ENCODE data around the gene ARHGAP31. TPM values are rescaled to one million over a fixed set of nuclear protein-coding genes. Genes with fewer than 3 reads are reported as not detected.

ARHGAP31 gene
- total RNA-seq, 1 donor from 2014 or later, result 9.7 TPM

- no peaks in the 10 kb centered on the region for H3K4me1 Mint-ChIP-seq
- peaks cover 24% of the 10 kb centered on the region for H3K9me3 Mint-ChIP-seq
- DNase-seq (ENCODE audit: low spot score in 2 of 2, unreplicated experiment in 2 of 2), result no peak
- H3K27me3 Mint-ChIP-seq (ENCODE audit: low read depth), result no peaks in the 10 kb centered on the region
- no peak overlapping the region for H3K4me3 Mint-ChIP-seq
- no peak for TF ChIP-seq CTCF (IDR thresholded peaks at IDR 0.05; ENCODE audit: unreplicated experiment)
- no peak overlapping the region for H3K27ac Mint-ChIP-seq
- H3K36me3 Mint-ChIP-seq, result peaks cover 10% of the 10 kb centered on the region
Measured at GRCh38 chr3:119279584-119280243, 14.5 kb upstream of the ARHGAP31 start.

GRCh38 chr3:119288669-119289403, 5.3 kb upstream of the ARHGAP31 start:
- Mint-ChIP-seq H3K36me3 (peaks cover 14% of the 10 kb centered on the region), H3K4me1 (peaks cover 23% of the 10 kb centered on the region), H3K4me3 (no peak overlapping the region), H3K9me3 (peaks cover 46% of the 10 kb centered on the region), H3K27ac (no peak overlapping the region), H3K27me3 (ENCODE audit: low read depth) (no peaks in the 10 kb centered on the region)
- no peak for TF ChIP-seq CTCF (IDR thresholded peaks at IDR 0.05; ENCODE audit: unreplicated experiment)
- no peak for DNase-seq (ENCODE audit: low spot score in 2 of 2, unreplicated experiment in 2 of 2)

- H3K9me3 Mint-ChIP-seq, result peaks cover 42% of the 10 kb centered on the region
- DNase-seq (ENCODE audit: low spot score in 2 of 2, unreplicated experiment in 2 of 2), result no peak
- peaks cover 23% of the 10 kb centered on the region for H3K4me1 Mint-ChIP-seq
- H3K27me3 Mint-ChIP-seq (ENCODE audit: low read depth), result no peaks in the 10 kb centered on the region
- TF ChIP-seq CTCF (IDR thresholded peaks at IDR 0.05; ENCODE audit: unreplicated experiment), result no peak
- no peak overlapping the region for H3K27ac Mint-ChIP-seq
- peaks cover 14% of the 10 kb centered on the region for H3K36me3 Mint-ChIP-seq
- H3K4me3 Mint-ChIP-seq, result no peak overlapping the region
Measured at GRCh38 chr3:119289404-119289770, 4.8 kb upstream of the ARHGAP31 start.

- Mint-ChIP-seq H3K27me3 (ENCODE audit: low read depth) (no peaks in the 10 kb centered on the region), H3K9me3 (peaks cover 30% of the 10 kb centered on the region), H3K36me3 (peaks cover 11% of the 10 kb centered on the region)
Measured at GRCh38 chr3:119290613-119291012, 3.6 kb upstream of the ARHGAP31 start.

GRCh38 chr3:119291062-119291700, 3.0 kb upstream of the ARHGAP31 start:
- peaks cover 11% of the 10 kb centered on the region for H3K36me3 Mint-ChIP-seq
- H3K4me3 Mint-ChIP-seq, result no peak overlapping the region
- H3K4me1 Mint-ChIP-seq, result peaks cover 37% of the 10 kb centered on the region
- no peak for TF ChIP-seq CTCF (IDR thresholded peaks at IDR 0.05; ENCODE audit: unreplicated experiment)
- no peak for DNase-seq (ENCODE audit: low spot score in 2 of 2, unreplicated experiment in 2 of 2)
- peaks cover 25% of the 10 kb centered on the region for H3K9me3 Mint-ChIP-seq
- H3K27ac Mint-ChIP-seq, result no peak overlapping the region
- H3K27me3 Mint-ChIP-seq (ENCODE audit: low read depth), result no peaks in the 10 kb centered on the region

More at GRCh38 chr3:119290613-119291012, 3.6 kb upstream of the ARHGAP31 start:
- Mint-ChIP-seq H3K27ac (no peak overlapping the region), H3K4me3 (no peak overlapping the region), H3K4me1 (peaks cover 31% of the 10 kb centered on the region)
- no peak for DNase-seq (ENCODE audit: low spot score in 2 of 2, unreplicated experiment in 2 of 2)
- TF ChIP-seq CTCF (IDR thresholded peaks at IDR 0.05; ENCODE audit: unreplicated experiment), result no peak
